OCI-LY3 (cell line): ENCODE results near the gene JAML.

Experiments
- H2AFZ ChIP-seq: fragments of 200-600, 300-600 bp; shearing (Covaris generic); 2 replicates; pipeline ENCODE4 v1.6.0; 2014; ENCODE audit warnings: antibody characterized with exemption, low read depth, low read length
- H3K27ac ChIP-seq: fragments of 200-600, 300-600 bp; sonication (generic); 2 replicates; pipeline ENCODE4 v1.5.1; 2014; ENCODE audit warnings: mild to moderate bottlenecking, low read length, moderate library complexity, mixed read lengths
- H3K27me3 ChIP-seq: fragments of 200-600, 300-600 bp; sonication (generic); 2 replicates; pipeline ENCODE4 v1.6.1; 2014; ENCODE audit warnings: low read depth, low read length, mixed read lengths
- H3K36me3 ChIP-seq: fragments of 200-600, 300-600 bp; sonication (generic); replicated peaks from 2 replicates; pipeline ENCODE3; 2014; ENCODE audit warnings: low read depth, low read length, mixed read lengths
- H3K4me1 ChIP-seq: fragments of 300-600, 200-600 bp; sonication (generic); 2 replicates; pipeline ENCODE4 v1.6.1; 2014; ENCODE audit warnings: low read length, mixed read lengths
- H3K4me2 ChIP-seq: fragments of 200-600, 300-600 bp; sonication (generic); 2 replicates; pipeline ENCODE4 v1.6.1; 2014; ENCODE audit warnings: low read length, mixed read lengths
- H3K4me3 ChIP-seq: fragments of 300-600, 200-600 bp; sonication (generic); 2 replicates; pipeline ENCODE4 v1.5.1; 2014; ENCODE audit warnings: antibody characterized with exemption, mild to moderate bottlenecking, low read length, moderate library complexity
- H3K79me2 ChIP-seq: fragments of 300-600, 200-600 bp; shearing (Covaris generic); 2 replicates; pipeline ENCODE4 v1.6.1; 2014; ENCODE audit warnings: mild to moderate bottlenecking, low read length, mixed read lengths
- H3K9ac ChIP-seq: fragments of 300-600, 200-600 bp; shearing (Covaris generic); 2 replicates; pipeline ENCODE4 v1.6.0; 2014; ENCODE audit warnings: mild to moderate bottlenecking, low read length, moderate library complexity
- H3K9me3 ChIP-seq: fragments of 200-600, 300-600 bp; shearing (Covaris generic); 2 replicates; pipeline ENCODE4 v1.6.1; 2014; ENCODE audit warnings: low read length, mixed read lengths; ENCODE audit not compliant: insufficient read depth
- H4K20me1 ChIP-seq: fragments of 200-600, 300-600 bp; sonication (generic); 2 replicates; pipeline ENCODE4 v1.6.1; 2016; ENCODE audit warnings: low read length, mixed read lengths; ENCODE audit not compliant: insufficient read depth
- EZH2phosphoT487 ChIP-seq: fragments of 200-600 bp; shearing (Covaris generic); IDR thresholded peaks from 2 replicates; pipeline ENCODE4 v1.6.1; 2018; ENCODE audit warnings: antibody characterized with exemption, mixed run types, low read depth
- TF ChIP-seq, protein P1 (sequence below): fragments of 200-600, 300-600 bp; sonication (generic); IDR thresholded peaks from 2 replicates; pipeline ENCODE4 v1.5.1; 2014; ENCODE audit warnings: antibody characterized with exemption, low read length, low read depth

Gene JAML

DNA sequence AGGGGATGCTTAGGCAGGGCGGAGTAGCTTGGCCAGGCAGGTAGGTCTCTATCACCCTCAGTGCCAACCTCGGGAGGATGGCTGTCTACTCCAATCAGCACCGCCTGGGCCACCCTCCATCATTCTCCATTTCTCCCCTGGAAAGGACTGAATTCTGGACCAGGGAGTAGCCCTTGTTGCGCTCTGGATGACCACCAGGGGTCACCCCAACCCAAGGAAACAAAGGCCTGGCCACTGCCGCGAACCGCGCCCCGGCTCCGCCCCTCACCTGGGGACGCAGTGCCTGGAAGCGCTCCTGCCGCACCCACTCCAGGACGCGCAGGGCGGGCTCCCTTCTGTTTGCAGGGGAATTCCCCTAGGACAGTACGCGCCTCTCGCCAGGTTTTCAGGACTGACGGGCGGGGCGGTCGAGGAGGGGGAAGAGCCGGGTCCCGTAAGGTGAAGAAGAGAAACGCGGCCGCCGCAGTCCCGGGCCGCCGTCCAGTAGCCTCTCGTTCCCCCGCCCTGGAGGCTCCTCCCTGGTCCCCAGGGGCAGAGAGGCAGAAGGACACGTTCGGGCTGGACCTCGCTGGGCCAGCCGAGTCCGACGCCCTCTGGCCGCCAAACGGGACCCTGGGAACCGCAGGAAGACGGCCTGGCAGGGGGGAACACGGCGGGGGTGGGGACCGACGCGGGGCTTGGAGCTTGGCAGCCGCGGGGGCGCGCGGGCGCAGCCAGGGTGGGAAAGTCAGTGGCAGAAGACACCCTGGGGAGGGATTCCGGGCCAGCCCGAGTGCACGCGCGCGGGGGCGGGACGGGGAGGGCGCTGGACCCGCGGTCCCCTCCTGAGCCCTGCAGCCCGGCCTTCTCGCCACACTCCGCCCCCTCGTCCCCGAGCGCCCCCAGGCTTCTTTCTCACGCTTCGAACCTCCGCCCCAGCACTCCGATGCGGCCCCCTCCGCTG, 79.3 kb downstream of the JAML start:
- H3K27ac ChIP-seq: no peak overlapping the region
- H3K79me2 ChIP-seq: no peaks in the 10 kb centered on the region
- peak overlapping the region; percentile 76 for H3K4me2 ChIP-seq
- peaks cover 13% of the 10 kb centered on the region; the same call in 1 of the 2 replicates for H3K4me1 ChIP-seq
- H3K27me3 ChIP-seq: peaks cover 25% of the 10 kb centered on the region
- H2AFZ ChIP-seq: peak overlapping the region; percentile 40; the same call in 1 of the 2 replicates
- no peaks in the 10 kb centered on the region for H4K20me1 ChIP-seq
- TF ChIP-seq, protein P1, sequence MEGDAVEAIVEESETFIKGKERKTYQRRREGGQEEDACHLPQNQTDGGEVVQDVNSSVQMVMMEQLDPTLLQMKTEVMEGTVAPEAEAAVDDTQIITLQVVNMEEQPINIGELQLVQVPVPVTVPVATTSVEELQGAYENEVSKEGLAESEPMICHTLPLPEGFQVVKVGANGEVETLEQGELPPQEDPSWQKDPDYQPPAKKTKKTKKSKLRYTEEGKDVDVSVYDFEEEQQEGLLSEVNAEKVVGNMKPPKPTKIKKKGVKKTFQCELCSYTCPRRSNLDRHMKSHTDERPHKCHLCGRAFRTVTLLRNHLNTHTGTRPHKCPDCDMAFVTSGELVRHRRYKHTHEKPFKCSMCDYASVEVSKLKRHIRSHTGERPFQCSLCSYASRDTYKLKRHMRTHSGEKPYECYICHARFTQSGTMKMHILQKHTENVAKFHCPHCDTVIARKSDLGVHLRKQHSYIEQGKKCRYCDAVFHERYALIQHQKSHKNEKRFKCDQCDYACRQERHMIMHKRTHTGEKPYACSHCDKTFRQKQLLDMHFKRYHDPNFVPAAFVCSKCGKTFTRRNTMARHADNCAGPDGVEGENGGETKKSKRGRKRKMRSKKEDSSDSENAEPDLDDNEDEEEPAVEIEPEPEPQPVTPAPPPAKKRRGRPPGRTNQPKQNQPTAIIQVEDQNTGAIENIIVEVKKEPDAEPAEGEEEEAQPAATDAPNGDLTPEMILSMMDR: peak; percentile 87
- no peak for TF ChIP-seq EZH2phosphoT487
- H3K9me3 ChIP-seq: no peaks in the 10 kb centered on the region
- no peaks in the 10 kb centered on the region for H3K36me3 ChIP-seq
- H3K9ac ChIP-seq: peak overlapping the region; percentile 53
- H3K4me3 ChIP-seq: peak overlapping the region; percentile 86

DNA sequence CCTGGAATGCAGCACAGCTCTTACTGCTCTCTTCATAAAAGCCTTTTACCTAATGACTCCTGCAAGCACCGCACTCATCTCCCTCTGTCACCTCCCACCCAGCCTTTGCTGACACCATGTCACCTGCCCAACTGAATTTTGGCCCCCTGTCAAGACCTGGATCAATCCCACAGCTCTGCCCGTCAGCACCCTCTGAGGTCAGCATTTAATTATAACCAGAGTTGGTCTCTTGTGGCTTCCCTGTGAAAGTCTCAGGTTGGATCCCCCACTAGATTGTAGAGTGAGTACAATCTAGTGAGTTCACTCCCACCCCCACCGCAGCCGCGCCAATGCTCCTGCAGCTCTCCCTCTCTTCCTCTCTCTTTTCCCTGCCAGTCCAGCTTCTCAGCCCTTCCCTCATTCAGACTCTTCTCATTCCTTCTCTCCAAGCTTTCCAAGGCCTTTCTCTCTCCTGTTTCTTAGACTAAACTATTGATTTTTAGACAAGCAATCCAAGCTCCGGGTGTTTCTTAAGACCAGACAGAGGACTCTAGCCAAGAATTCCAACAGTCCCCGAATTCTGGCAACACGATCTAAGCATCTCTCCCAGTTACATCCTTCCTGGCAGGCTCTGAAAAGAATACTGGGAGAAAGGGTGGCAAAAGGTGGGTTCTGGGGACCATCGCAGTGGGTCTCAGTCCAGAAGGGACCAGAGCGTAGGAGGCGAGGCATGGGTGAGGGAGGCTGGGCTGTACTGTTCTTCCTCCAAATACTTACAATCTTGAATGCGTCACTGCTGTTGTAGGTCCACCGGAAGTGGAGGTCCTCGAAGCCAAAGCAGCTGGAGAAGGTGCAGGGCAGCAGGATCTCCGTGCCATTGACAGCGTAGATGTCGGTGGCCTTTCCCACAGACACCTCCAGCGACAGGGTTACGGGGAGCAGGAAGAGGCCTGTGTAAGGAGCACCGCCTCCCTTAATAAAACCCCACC, 80.2 kb downstream of the JAML start:
- H3K4me2 ChIP-seq: peak overlapping the region; percentile 76

More for the DNA sequence above, 80.2 kb downstream of the JAML start:
- no peaks in the 10 kb centered on the region for H3K9me3 ChIP-seq
- H4K20me1 ChIP-seq: no peaks in the 10 kb centered on the region
- peaks cover 32% of the 10 kb centered on the region for H3K27me3 ChIP-seq
- H3K27ac ChIP-seq: no peak overlapping the region
- TF ChIP-seq EZH2phosphoT487: no peak
- no peaks in the 10 kb centered on the region for H3K36me3 ChIP-seq
- no peak overlapping the region; the same call in 1 of the 2 replicates for H2AFZ ChIP-seq
- H3K9ac ChIP-seq: no peak overlapping the region
- peaks cover 13% of the 10 kb centered on the region; the same call in 1 of the 2 replicates for H3K4me1 ChIP-seq
- peak overlapping the region; percentile 86 for H3K4me3 ChIP-seq
- no peaks in the 10 kb centered on the region for H3K79me2 ChIP-seq
